ENCODE data around the gene ALDH1A1. TPM values are rescaled to one million over a fixed set of nuclear protein-coding genes. Genes with fewer than 3 reads are reported as not detected.
A peak's percentile ranks its signal among the peaks of the same experiment; 100 is the strongest.

ALDH1A1 gene
- total and polyA plus RNA-seq, 11 donors, result 2.2 to 37.5 (median 12.6) TPM

DNA sequence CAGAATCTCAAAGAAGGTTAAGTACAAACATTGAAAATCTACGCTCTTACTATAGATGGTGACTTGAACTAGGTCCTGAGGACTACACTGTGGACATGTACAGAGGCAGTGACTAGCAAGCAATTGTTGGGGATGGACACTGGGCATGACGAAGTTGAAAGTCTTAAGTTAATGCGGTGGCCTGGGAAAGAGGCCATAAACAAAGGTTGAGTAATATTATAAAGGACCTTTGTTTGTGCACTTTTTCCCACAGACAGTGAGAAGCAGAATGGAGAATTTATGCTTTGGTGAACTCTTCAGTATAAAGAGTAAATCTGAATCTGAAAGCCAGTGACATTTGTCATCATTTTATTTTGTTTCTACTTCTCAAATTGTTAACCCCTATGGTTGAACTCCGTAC is 15.3 kb downstream of the ALDH1A1 start:
- 88 to 92% (median 90%) methylated on average over 4 of the region's 4 CpGs for WGBS, 4 donors
- H3K4me1 ChIP-seq, result no peaks in the 10 kb centered on the region
- no peaks in the 10 kb centered on the region for H3K27me3 ChIP-seq
- ATAC-seq, result no peak
- no peak overlapping the region for H3K4me3 ChIP-seq
- peaks cover 0 to 7% (median 0%) of the 10 kb centered on the region in 9 donors for H3K36me3 ChIP-seq
- TF ChIP-seq POLR2A (IDR thresholded peaks at IDR 0.05), result no peak
- no peak for TF ChIP-seq CTCF (IDR thresholded peaks at IDR 0.05)
- no peaks in the 10 kb centered on the region for H3K9me3 ChIP-seq
- no peak for DNase-seq
- intact Hi-C loops (cut with DNase I), result no loop called here
- peak overlapping the region in 1 of 12 donors; percentile 3 for H3K27ac ChIP-seq

DNA sequence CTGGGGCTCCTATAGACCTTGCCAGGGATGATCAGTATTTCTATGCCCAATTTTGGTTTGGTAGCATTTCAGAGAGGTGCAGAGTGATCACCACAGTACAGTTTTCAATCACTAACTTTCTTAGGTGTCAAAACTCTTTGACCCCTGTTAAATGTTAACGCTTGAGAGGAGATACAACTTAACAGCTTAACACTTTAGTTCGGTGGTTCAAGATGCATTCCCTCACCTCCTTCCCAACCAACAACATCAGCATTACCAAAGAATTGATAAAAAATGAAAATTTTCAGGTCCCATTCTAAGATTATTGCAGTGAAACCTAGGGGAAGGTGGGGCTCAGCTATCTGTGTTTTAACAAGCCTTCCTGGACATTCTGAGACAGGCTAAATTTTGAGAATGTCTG is 16.2 kb downstream of the ALDH1A1 start:
- no peak for TF ChIP-seq POLR2A (IDR thresholded peaks at IDR 0.05)
- no peaks in the 10 kb centered on the region for H3K27me3 ChIP-seq

GRCh38 chr9:72936266-72936665 is 16.6 kb downstream of the ALDH1A1 start:
- Histone ChIP-seq H3K27ac (no peak overlapping the region), H3K9me3 (no peaks in the 10 kb centered on the region), H3K27me3 (no peaks in the 10 kb centered on the region), H3K36me3 (peaks cover 0 to 7% (median 0%) of the 10 kb centered on the region in 9 donors), H3K4me3 (no peak overlapping the region), H3K4me1 (no peaks in the 10 kb centered on the region)
- DNase-seq (no peak), ATAC-seq (no peak)
- TF ChIP-seq CTCF (IDR thresholded peaks at IDR 0.05) (no peak), POLR2A (IDR thresholded peaks at IDR 0.05) (no peak)
- intact Hi-C loops (cut with DNase I), result no loop called here
- 70 to 88% (median 77%) methylated on average over 2 of the region's 2 CpGs for WGBS, 4 donors

More for the DNA sequence above, 16.2 kb downstream of the ALDH1A1 start:
- 67 to 73% (median 69%) methylated on average over 2 of the region's 2 CpGs for WGBS, 4 donors
- no peak for DNase-seq
- Histone ChIP-seq H3K9me3 (no peaks in the 10 kb centered on the region), H3K36me3 (peaks cover 0 to 7% (median 0%) of the 10 kb centered on the region in 9 donors), H3K27ac (peak overlapping the region in 1 of 12 donors; percentile 3), H3K4me1 (no peaks in the 10 kb centered on the region), H3K4me3 (no peak overlapping the region)
- intact Hi-C loops (cut with DNase I), result no loop called here
- no peak for ATAC-seq

GRCh38 chr9:72935595-72935994 is 17.3 kb downstream of the ALDH1A1 start:
- TF ChIP-seq POLR2A (IDR thresholded peaks at IDR 0.05) (no peak), CTCF (IDR thresholded peaks at IDR 0.05) (no peak)
- Histone ChIP-seq H3K4me1 (no peaks in the 10 kb centered on the region), H3K4me3 (no peak overlapping the region), H3K36me3 (peaks cover 0 to 7% (median 0%) of the 10 kb centered on the region in 9 donors), H3K27me3 (no peaks in the 10 kb centered on the region), H3K9me3 (no peaks in the 10 kb centered on the region), H3K27ac (no peak overlapping the region)
- ATAC-seq, result no peak
- DNase-seq, result no peak
- intact Hi-C loops (cut with DNase I), result no loop called here
- 91 to 95% (median 93%) methylated on average over 4 of the region's 4 CpGs for WGBS, 4 donors
